IMR-90 (cell line): ENCODE results near the gene LAMC2. TPM values are rescaled to one million over a fixed set of nuclear protein-coding genes. Genes with fewer than 3 reads are reported as not detected.

ENCODE experiments used
- ATAC-seq: fragments of 200-7000 bp; cut with Tn5 transposase; 2 replicates; pipeline ENCODE4 v1.9.1; 2020; ENCODE audit warnings: low read depth, mild to moderate bottlenecking, moderate library complexity
- BruUV-seq: library from RNA; stranded (reverse); fragments of 400-500 nt; replicated peaks from 2 replicates; lab custom pipeline; 2021; lab: Mats Ljungman, UMichigan
- CTCF ChIA-PET: fragments of 300-600 bp; formaldehyde crosslinking; extraction: SDS; loops from one replicate; lab custom pipeline; 2021; ENCODE audit warnings: antibody characterized with exemption; lab: Yijun Ruan, JAX
- POLR2A ChIA-PET: fragments of 300-600 bp; sonication (Branson Sonifier 250); formaldehyde crosslinking; loops from one replicate; lab custom pipeline; 2022; ENCODE audit warnings: antibody characterized with exemption; ENCODE audit not compliant: unreplicated experiment; lab: Charles Lee
- DNase-seq: peaks from one replicate; pipeline ENCODE4 v3.0.0; 2013
- H2AFZ ChIP-seq: replicated peaks from 2 replicates; pipeline ENCODE3; 2013; ENCODE audit warnings: low read length, mild to moderate bottlenecking; ENCODE audit not compliant: poor library complexity
- H2AK5ac ChIP-seq: 2 replicates; pipeline ENCODE4 v1.6.1; 2013; ENCODE audit warnings: low read depth, low read length, inconsistent platforms
- H2AK9ac ChIP-seq: replicated peaks from 2 replicates; pipeline ENCODE3; 2013; ENCODE audit warnings: mild to moderate bottlenecking, low read depth, low read length, moderate library complexity; ENCODE audit not compliant: poor library complexity
- H2BK120ac ChIP-seq: 2 replicates; pipeline ENCODE4 v1.6.1; 2013; ENCODE audit warnings: low read depth, low read length, inconsistent platforms
- H2BK15ac ChIP-seq: 3 replicates; pipeline ENCODE4 v1.6.1; 2013; ENCODE audit warnings: low read depth, low read length, inconsistent platforms
- H2BK20ac ChIP-seq: 2 replicates; pipeline ENCODE4 v1.6.1; 2013; ENCODE audit warnings: low read depth, mild to moderate bottlenecking, inconsistent platforms, low read length, moderate library complexity
- H2BK5ac ChIP-seq: 2 replicates; pipeline ENCODE4 v1.6.1; 2013; ENCODE audit warnings: mild to moderate bottlenecking, low read depth, low read length, inconsistent platforms; ENCODE audit not compliant: poor library complexity, severe bottlenecking
- H3K14ac ChIP-seq: replicated peaks from 2 replicates; pipeline ENCODE4 v1.6.1; 2013; ENCODE audit warnings: low read depth, low read length, inconsistent platforms
- H3K18ac ChIP-seq: 2 replicates; pipeline ENCODE4 v1.6.1; 2013; ENCODE audit warnings: low read depth, low read length, control low read depth
- H3K23ac ChIP-seq: 2 replicates; pipeline ENCODE4 v1.6.1; 2013; ENCODE audit warnings: low read depth, low read length, inconsistent platforms
- H3K27ac ChIP-seq: 2 replicates; pipeline ENCODE4 v1.5.1; 2013; ENCODE audit warnings: mild to moderate bottlenecking, control low read depth, low read length; ENCODE audit not compliant: insufficient read depth
- H3K27me3 ChIP-seq: 2 replicates; pipeline ENCODE4 v1.6.1; 2013; ENCODE audit warnings: low read length; ENCODE audit not compliant: control insufficient read depth, insufficient read depth
- H3K36me3 ChIP-seq: 2 replicates; pipeline ENCODE4 v1.6.1; 2013; ENCODE audit warnings: low read length, mixed read lengths; ENCODE audit not compliant: control insufficient read depth, insufficient read depth
- H3K4ac ChIP-seq: 2 replicates; pipeline ENCODE4 v1.6.1; 2013; ENCODE audit warnings: low read depth, low read length, inconsistent platforms
- H3K4me1 ChIP-seq: 2 replicates; pipeline ENCODE4 v1.6.1; 2013; ENCODE audit warnings: low read length, mixed read lengths; ENCODE audit not compliant: control insufficient read depth, insufficient read depth
- H3K4me2 ChIP-seq: 2 replicates; pipeline ENCODE4 v1.6.1; 2013; ENCODE audit warnings: low read depth, mild to moderate bottlenecking, control low read depth, low read length, moderate library complexity
- H3K4me3 ChIP-seq: 2 replicates; pipeline ENCODE4 v1.5.1; 2013; ENCODE audit warnings: low read depth, mild to moderate bottlenecking, control low read depth, low read length, moderate library complexity; ENCODE audit not compliant: insufficient read depth
- H3K56ac ChIP-seq: 2 replicates; pipeline ENCODE4 v1.6.1; 2013; ENCODE audit warnings: low read length, inconsistent platforms; ENCODE audit not compliant: insufficient read depth; ENCODE audit errors: extremely low read depth
- H3K79me1 ChIP-seq, 2 experiments: 2 replicates each; pipeline ENCODE4 v1.6.1; 2013; ENCODE audit warnings: low read length in 2 of 2, inconsistent platforms in 1 of 2, low read depth in 1 of 2
- H3K9ac ChIP-seq: 2 replicates; pipeline ENCODE4 v1.6.1; 2013; ENCODE audit warnings: low read depth, low read length, control low read depth
- H3K9me1 ChIP-seq: 2 replicates; pipeline ENCODE4 v1.6.1; 2013; ENCODE audit warnings: low read length, inconsistent platforms; ENCODE audit not compliant: insufficient read depth
- H3K9me3 ChIP-seq: 2 replicates; pipeline ENCODE4 v1.6.1; 2013; ENCODE audit warnings: low read length; ENCODE audit not compliant: control insufficient read depth, insufficient read depth
- H4K20me1 ChIP-seq: 2 replicates; pipeline ENCODE4 v1.6.1; 2013; ENCODE audit warnings: low read length, inconsistent platforms; ENCODE audit not compliant: insufficient read depth
- H4K5ac ChIP-seq: 2 replicates; pipeline ENCODE4 v1.6.1; 2013; ENCODE audit warnings: mild to moderate bottlenecking, low read depth, low read length, control low read depth
- H4K8ac ChIP-seq, 2 experiments: 2 replicates each; pipeline ENCODE4 v1.6.1; 2013; ENCODE audit warnings: low read depth in 2 of 2, low read length in 2 of 2, control low read depth in 1 of 2, inconsistent platforms in 1 of 2
- H4K91ac ChIP-seq: 2 replicates; pipeline ENCODE4 v1.6.1; 2013; ENCODE audit warnings: low read depth, low read length, inconsistent platforms; ENCODE audit not compliant: insufficient read depth
- BHLHE40 ChIP-seq: fragments of 150-350 bp; IDR thresholded peaks from 2 replicates; pipeline ENCODE4 v1.6.1; 2016; ENCODE audit warnings: mild to moderate bottlenecking, low read depth, low read length
- MAFK ChIP-seq: IDR thresholded peaks from 2 replicates; pipeline ENCODE4 v1.6.1; 2012; ENCODE audit warnings: low read depth, low read length, improper control_type of control experiment
- MAZ ChIP-seq: IDR thresholded peaks from 2 replicates; pipeline ENCODE4 v1.6.1; 2012; ENCODE audit warnings: low read depth, mild to moderate bottlenecking, low read length, improper control_type of control experiment, moderate library complexity, borderline replicate concordance
- MXI1 ChIP-seq: IDR thresholded peaks from 2 replicates; pipeline ENCODE4 v1.6.1; 2012; ENCODE audit warnings: low read depth, mild to moderate bottlenecking, low read length, moderate library complexity, borderline replicate concordance
- NFE2L2 ChIP-seq: fragments of 150-350 bp; IDR thresholded peaks from 2 replicates; pipeline ENCODE4 v1.6.1; 2016; ENCODE audit warnings: low read depth, mild to moderate bottlenecking, low read length
- POLR2A ChIP-seq: IDR thresholded peaks from 2 replicates; pipeline ENCODE4 v1.6.1; 2012; ENCODE audit warnings: mild to moderate bottlenecking, low read depth, low read length
- RAD21 ChIP-seq: IDR thresholded peaks from 2 replicates; pipeline ENCODE4 v1.6.1; 2012; ENCODE audit warnings: low read length, improper control_type of control experiment
- RCOR1 ChIP-seq: IDR thresholded peaks from 2 replicates; pipeline ENCODE4 v1.6.1; 2012; ENCODE audit warnings: mild to moderate bottlenecking, low read length, improper control_type of control experiment; ENCODE audit not compliant: insufficient replicate concordance
- RFX5 ChIP-seq: IDR thresholded peaks from 2 replicates; pipeline ENCODE4 v1.8.0; 2012; ENCODE audit warnings: low read depth, mild to moderate bottlenecking, low read length, moderate library complexity
- SMC3 ChIP-seq: fragments of 150-350 bp; IDR thresholded peaks from 2 replicates; pipeline ENCODE4 v1.6.1; 2016; ENCODE audit warnings: low read depth, mild to moderate bottlenecking, antibody characterized with exemption, low read length, moderate library complexity
- WGBS, 2 experiments: methylation state at CpG; one replicate each; pipeline versions ENCODE4 v1.1.5 to v1.1.7; 2013; ENCODE audit warnings: missing lambda C conversion rate in 2 of 2; ENCODE audit not compliant: insufficient read length in 1 of 2; ENCODE audit errors: extremely low coverage in 2 of 2; 5-methylcytosine and 5-hydroxymethylcytosine counted together
- dilution Hi-C: fragments of 300-500 bp; cut with HindIII; formaldehyde crosslinking; loops from one replicate; pipeline ENCODE4 v1.14.3; 2018; ENCODE audit warnings: low sequenced_read_pairs; ENCODE audit not compliant: unreplicated experiment
- in situ Hi-C: fragments of 300-500 bp; cut with MboI; formaldehyde crosslinking; loops from 3 replicates; pipeline ENCODE4 v1.14.3; 2019; ENCODE audit warnings: low sequenced_read_pairs, inconsistent platforms, mixed read lengths
- intact Hi-C: fragments of 100-400 bp; cut with micrococcal nuclease; formaldehyde crosslinking; loops from 2 replicates; pipeline ENCODE4 v1.10.0; 2022
- polyA plus RNA-seq, 3 experiments: library from polyadenylated mRNA; depleted of rRNA; stranded (reverse); fragments of >200 nt; gene quantifications; 2 replicates each; pipeline ENCODE4 v1.2.3, GENCODE V29; 2012; ENCODE audit warnings: low replicate concordance in 1 of 3
- total RNA-seq: library from RNA; depleted of rRNA; stranded (reverse); fragments of >200 nt; gene quantifications from 2 replicates; pipeline ENCODE4 v1.2.3, GENCODE V29; 2012
- TF ChIP-seq, protein P1 (sequence below): fragments of 150-350 bp; IDR thresholded peaks from 2 replicates; pipeline ENCODE4 v1.6.1; 2017; ENCODE audit warnings: mild to moderate bottlenecking, antibody characterized with exemption, low read length, low read depth

The LAMC2 gene
- total and polyA plus RNA-seq, 2 of the 4 experiments (the other 2 are of a cell fraction), result 2.3 to 2.8 TPM

GRCh38 chr1:183276386-183277080 lies 90.5 kb downstream of the LAMC2 start:
- Histone ChIP-seq H3K4ac (peak overlapping the region; percentile 57), H2AK5ac (peak overlapping the region; percentile 45; the same call in 1 of the 2 replicates), H2BK120ac (peak overlapping the region; percentile 65), H3K79me1 (peaks cover 0 to 29% of the 10 kb centered on the region in 2 experiments; a peak in 2 of 4 replicates), H2AK9ac (no peak overlapping the region), H3K27ac (no peak overlapping the region), H3K9ac (no peak overlapping the region), H3K4me1 (peaks cover 31% of the 10 kb centered on the region), H2BK5ac (no peak overlapping the region), H3K23ac (0 out of 2 replicates have a peak overlapping the region, but pooled peaks have one; percentile 19), H3K18ac (peak overlapping the region; percentile 6; the same call in 1 of the 2 replicates), H4K20me1 (no peaks in the 10 kb centered on the region; the same call in 1 of the 2 replicates), H3K56ac (no peak overlapping the region), H3K27me3 (no peaks in the 10 kb centered on the region), H2AFZ (peak overlapping the region; percentile 63), H3K14ac (no peak overlapping the region; the same call in 1 of the 2 replicates), H2BK15ac (peak overlapping the region; percentile 68; the same call in 2 of the 3 replicates), H4K5ac (no peak overlapping the region), H3K4me2 (no peak overlapping the region), H3K4me3 (no peak overlapping the region), H3K36me3 (no peaks in the 10 kb centered on the region), H2BK20ac (peak overlapping the region; percentile 85), H3K9me3 (no peaks in the 10 kb centered on the region), H4K8ac (no peak overlapping the region), H4K91ac (peak overlapping the region; percentile 26), H3K9me1 (peaks cover 26% of the 10 kb centered on the region)
- DNase-seq (no peak), ATAC-seq (no peak)
- CTCF ChIA-PET, result interaction anchor here (1.3 kb wide), 1 partner anchor 314 kb away, joined by 3 read pairs; no protein-coding TSS in a partner anchor
- dilution Hi-C loops (no loop called here), in situ Hi-C loops (no loop called here), intact Hi-C loops (loop anchor here (5.0 kb wide), 1 partner anchor 129 kb away; no protein-coding TSS in a partner anchor)
- TF ChIP-seq RFX5, result no peak
- TF ChIP-seq, protein P1, sequence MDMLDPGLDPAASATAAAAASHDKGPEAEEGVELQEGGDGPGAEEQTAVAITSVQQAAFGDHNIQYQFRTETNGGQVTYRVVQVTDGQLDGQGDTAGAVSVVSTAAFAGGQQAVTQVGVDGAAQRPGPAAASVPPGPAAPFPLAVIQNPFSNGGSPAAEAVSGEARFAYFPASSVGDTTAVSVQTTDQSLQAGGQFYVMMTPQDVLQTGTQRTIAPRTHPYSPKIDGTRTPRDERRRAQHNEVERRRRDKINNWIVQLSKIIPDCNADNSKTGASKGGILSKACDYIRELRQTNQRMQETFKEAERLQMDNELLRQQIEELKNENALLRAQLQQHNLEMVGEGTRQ, result no peak
- TF ChIP-seq MAZ, result no peak
- no peak for TF ChIP-seq MAFK
- no peak for TF ChIP-seq RAD21
- no peak for TF ChIP-seq POLR2A
- TF ChIP-seq NFE2L2, result no peak
- no peak for TF ChIP-seq BHLHE40
- TF ChIP-seq SMC3, result no peak
- TF ChIP-seq RCOR1, result no peak
- no peak for TF ChIP-seq MXI1
- POLR2A ChIA-PET, result no interaction called here
- BruUV-seq, result no TSS peak
- 100% methylated on average over 1 of the region's 9 CpGs; no CpG with 5 or more reads in 1 of the 2 experiments for WGBS, 2 experiments
